ENCODE data around the gene USP37.
"Not testable (repeated sequence)": the region's sequence is repeated elsewhere in the genome, so short reads cannot be mapped to it uniquely, and the experiment has no call there.

USP37 gene

DNA sequence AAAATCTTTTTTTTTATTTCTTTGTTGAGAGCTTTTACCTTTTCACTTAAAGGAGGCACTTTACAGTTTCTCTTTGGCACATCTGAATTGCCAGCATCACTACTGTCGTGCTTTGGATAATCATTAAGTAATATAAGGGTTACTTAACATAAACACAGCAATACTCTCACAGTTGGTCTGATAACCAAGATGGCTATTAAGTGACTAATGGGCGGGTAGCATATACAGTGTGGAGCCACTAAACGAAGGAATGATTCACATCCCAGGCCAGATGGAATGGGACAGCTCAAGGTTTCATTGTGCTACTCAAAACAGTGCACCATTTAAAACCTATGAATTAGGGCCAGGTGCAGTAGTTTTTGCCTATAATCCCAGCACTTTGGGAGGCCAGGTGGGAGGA, 28.1 kb downstream of the USP37 start:
- no peak for TF ChIP-seq CTCF (IDR thresholded peaks at IDR 0.05; ENCODE audit: insufficient read depth, low read length, missing control alignments)
- H3K4me3 ChIP-seq (ENCODE audit: low read depth, low read length) = no peak overlapping the region
- ChIA-PET POLR2A (no interaction called here), CTCF (no interaction called here)
- DNase-seq (ENCODE audit: low read depth, low spot score) = no peak

- no peak overlapping the region for H3K4me3 ChIP-seq (ENCODE audit: low read depth, low read length)
These were observed 31.2 kb downstream of the USP37 start for GRCh38 chr2:218536804-218537494.

GRCh38 chr2:218529990-218530389, 38.2 kb downstream of the USP37 start:
- TF ChIP-seq CTCF (IDR thresholded peaks at IDR 0.05; ENCODE audit: insufficient read depth, low read length, missing control alignments) = no peak
- H3K4me3 ChIP-seq (ENCODE audit: low read depth, low read length) = no peak overlapping the region
- CTCF ChIA-PET = no interaction called here
- no peak for DNase-seq (ENCODE audit: low read depth, low spot score)
- POLR2A ChIA-PET = no interaction called here

More at GRCh38 chr2:218536804-218537494, 31.2 kb downstream of the USP37 start:
- no peak for DNase-seq (ENCODE audit: low read depth, low spot score)
- ChIA-PET CTCF (no interaction called here), POLR2A (no interaction called here)
- no peak for TF ChIP-seq CTCF (IDR thresholded peaks at IDR 0.05; ENCODE audit: insufficient read depth, low read length, missing control alignments)

DNA sequence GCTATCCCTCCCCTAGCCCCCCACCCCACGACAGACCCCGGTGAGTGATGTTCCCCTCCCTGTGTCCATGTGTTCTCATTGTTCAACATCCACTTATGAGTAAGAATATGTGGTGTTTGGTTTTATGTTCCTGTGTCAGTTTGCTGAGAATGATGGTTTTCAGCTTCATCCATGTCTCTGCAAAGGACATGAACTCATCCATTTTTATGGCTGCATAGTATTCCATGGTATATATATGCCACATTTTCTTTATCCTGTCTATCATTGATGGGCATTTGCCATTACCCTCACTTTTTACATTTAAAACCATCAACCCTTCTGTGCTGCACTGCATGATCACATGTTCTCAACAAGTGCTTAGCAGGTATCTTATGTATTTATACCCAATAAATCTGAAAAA, 39.7 kb downstream of the USP37 start:
- POLR2A ChIA-PET; CTCF ChIA-PET; DNase-seq (ENCODE audit: low read depth, low spot score); H3K4me3 ChIP-seq (ENCODE audit: low read depth, low read length): not testable (repeated sequence)

DNA sequence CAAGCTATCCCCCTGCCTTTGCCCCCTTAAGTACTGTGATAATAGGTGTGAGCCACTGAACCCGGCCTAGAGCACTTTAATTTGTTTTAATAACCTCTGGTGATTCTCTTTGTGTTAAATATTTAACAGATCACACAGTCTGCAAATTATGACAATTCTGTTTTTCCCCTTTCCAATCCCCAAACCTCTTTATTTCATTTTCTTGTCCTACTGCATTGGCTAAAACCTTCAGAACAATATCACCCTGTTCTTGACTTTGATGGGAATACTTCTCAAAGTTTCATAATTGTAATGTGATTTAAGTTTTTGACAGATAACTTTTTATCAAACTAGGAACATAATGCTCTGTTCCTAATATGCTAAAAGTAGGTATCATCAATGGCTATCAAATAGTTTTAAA, 44.5 kb downstream of the USP37 start:
- no peak for TF ChIP-seq CTCF (IDR thresholded peaks at IDR 0.05; ENCODE audit: insufficient read depth, low read length, missing control alignments)
- H3K4me3 ChIP-seq (ENCODE audit: low read depth, low read length) = no peak overlapping the region
- no peak for DNase-seq (ENCODE audit: low read depth, low spot score)
- CTCF ChIA-PET = no interaction called here
- POLR2A ChIA-PET = no interaction called here

GRCh38 chr2:218518876-218519275, 49.3 kb downstream of the USP37 start:
- CTCF ChIA-PET = interaction anchor here (1.5 kb wide), 1 partner anchor 226 kb away, joined by 3 read pairs; no protein-coding TSS in a partner anchor
- DNase-seq (ENCODE audit: low read depth, low spot score) = no peak
- TF ChIP-seq CTCF (IDR thresholded peaks at IDR 0.05; ENCODE audit: insufficient read depth, low read length, missing control alignments) = no peak
- POLR2A ChIA-PET = no interaction called here
- H3K4me3 ChIP-seq (ENCODE audit: low read depth, low read length) = no peak overlapping the region
